Glutamatergic neuron (in vitro differentiated cells): ENCODE results near the gene RAD18. TPM values are rescaled to one million over a fixed set of nuclear protein-coding genes. Genes with fewer than 3 reads are reported as not detected.

Experiments used
- DNase-seq: peaks from one replicate; pipeline ENCODE4 v3.0.0; 2022
- H3K27ac Mint-ChIP-seq: one replicate; pipeline ENCODE4 v1.8.0; 2020; ENCODE audit warnings: mild to moderate bottlenecking, mixed read lengths, inconsistent platforms; ENCODE audit not compliant: unreplicated experiment
- H3K27me3 Mint-ChIP-seq: one replicate; pipeline ENCODE4 v1.8.0; 2020; ENCODE audit warnings: mild to moderate bottlenecking, moderate library complexity, mixed read lengths, inconsistent platforms; ENCODE audit not compliant: unreplicated experiment
- H3K36me3 Mint-ChIP-seq: one replicate; pipeline ENCODE4 v1.8.0; 2020; ENCODE audit warnings: mild to moderate bottlenecking, mixed read lengths, inconsistent platforms; ENCODE audit not compliant: unreplicated experiment
- H3K4me1 Mint-ChIP-seq: one replicate; pipeline ENCODE4 v1.8.0; 2020; ENCODE audit warnings: mild to moderate bottlenecking, low read depth, mixed read lengths, inconsistent platforms; ENCODE audit not compliant: unreplicated experiment
- H3K4me3 Mint-ChIP-seq: one replicate; pipeline ENCODE4 v1.8.0; 2020; ENCODE audit warnings: mild to moderate bottlenecking, mixed read lengths, inconsistent platforms; ENCODE audit not compliant: unreplicated experiment
- H3K9me3 Mint-ChIP-seq: one replicate; pipeline ENCODE4 v1.8.0; 2020; ENCODE audit warnings: mild to moderate bottlenecking, moderate library complexity, mixed read lengths, inconsistent platforms; ENCODE audit not compliant: unreplicated experiment
- CTCF ChIP-seq: fragments of 200-600 bp; sonication (generic); IDR thresholded peaks from one replicate; pipeline ENCODE4 v1.5.0; 2021; ENCODE audit not compliant: partially characterized antibody, unreplicated experiment
- total RNA-seq: library from RNA; stranded (reverse); fragmentation: NEBNext Ultra II Directional; extraction: Animal tissue kit (Norgen Biotek cat#: 25700); gene quantifications from one replicate; pipeline ENCODE4 v1.2.1, GENCODE V29; 2021; ENCODE audit not compliant: unreplicated experiment

The RAD18 gene
- total RNA-seq, 1 donor from 2014 or later = 11.9 TPM

GRCh38 chr3:8873740-8874139, 89.5 kb downstream of the RAD18 start:
- H3K27ac Mint-ChIP-seq = no peak overlapping the region
- H3K36me3 Mint-ChIP-seq = peaks cover 5% of the 10 kb centered on the region
- no peak for TF ChIP-seq CTCF
- no peaks in the 10 kb centered on the region for H3K27me3 Mint-ChIP-seq
- no peak overlapping the region for H3K4me3 Mint-ChIP-seq
- no peaks in the 10 kb centered on the region for H3K4me1 Mint-ChIP-seq
- H3K9me3 Mint-ChIP-seq = no peaks in the 10 kb centered on the region
- DNase-seq = no peak

GRCh38 chr3:8872261-8872660, 91.0 kb downstream of the RAD18 start:
- Mint-ChIP-seq H3K36me3 (peaks cover 5% of the 10 kb centered on the region), H3K4me3 (no peak overlapping the region), H3K27ac (no peak overlapping the region), H3K27me3 (no peaks in the 10 kb centered on the region), H3K4me1 (no peaks in the 10 kb centered on the region), H3K9me3 (no peaks in the 10 kb centered on the region)
- no peak for DNase-seq
- TF ChIP-seq CTCF = no peak

GRCh38 chr3:8871306-8871705, 92.0 kb downstream of the RAD18 start:
- H3K4me3 Mint-ChIP-seq = no peak overlapping the region
- no peak for DNase-seq
- no peak overlapping the region for H3K27ac Mint-ChIP-seq
- H3K36me3 Mint-ChIP-seq = peaks cover 5% of the 10 kb centered on the region
- TF ChIP-seq CTCF = no peak
- H3K4me1 Mint-ChIP-seq = no peaks in the 10 kb centered on the region
- H3K27me3 Mint-ChIP-seq = no peaks in the 10 kb centered on the region
- H3K9me3 Mint-ChIP-seq = no peaks in the 10 kb centered on the region

GRCh38 chr3:8870134-8870533, 93.1 kb downstream of the RAD18 start:
- no peak overlapping the region for H3K4me3 Mint-ChIP-seq
- no peak for TF ChIP-seq CTCF
- DNase-seq = no peak
- H3K4me1 Mint-ChIP-seq = no peaks in the 10 kb centered on the region
- peaks cover 5% of the 10 kb centered on the region for H3K36me3 Mint-ChIP-seq
- H3K27me3 Mint-ChIP-seq = no peaks in the 10 kb centered on the region
- H3K27ac Mint-ChIP-seq = no peak overlapping the region
- H3K9me3 Mint-ChIP-seq = no peaks in the 10 kb centered on the region

- Mint-ChIP-seq H3K27ac (no peak overlapping the region), H3K27me3 (no peaks in the 10 kb centered on the region)
These were observed 93.7 kb downstream of the RAD18 start for GRCh38 chr3:8869613-8870012.

More at GRCh38 chr3:8869613-8870012, 93.7 kb downstream of the RAD18 start:
- TF ChIP-seq CTCF = no peak
- Mint-ChIP-seq H3K36me3 (peaks cover 5% of the 10 kb centered on the region), H3K9me3 (no peaks in the 10 kb centered on the region), H3K4me3 (no peak overlapping the region), H3K4me1 (no peaks in the 10 kb centered on the region)
- no peak for DNase-seq
